ENCODE measurements around the gene MTHFR.

DNA sequence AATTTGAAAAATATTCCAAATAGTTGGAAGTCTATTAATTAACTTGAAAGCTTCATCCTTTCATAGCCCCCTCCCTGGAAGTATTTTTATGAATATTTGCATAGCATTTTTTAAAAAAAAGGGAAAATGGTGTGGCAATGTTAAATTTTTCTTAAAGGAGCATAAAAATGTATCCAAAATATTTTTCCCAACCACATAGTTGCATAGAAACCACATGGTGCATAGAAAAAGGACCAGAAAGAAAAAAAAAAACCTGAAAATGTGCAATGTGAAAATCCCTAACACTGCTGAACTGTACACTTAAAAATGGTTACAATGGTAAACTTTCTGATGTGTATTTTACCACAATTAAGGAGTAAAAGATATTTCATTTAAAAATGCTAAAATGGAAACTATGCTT, 35.8 kb downstream of the MTHFR start:
- TF ChIP-seq GATA2 (IDR thresholded peaks at IDR 0.05; ENCODE audit: low read depth, low read length) = no peak
- TF ChIP-seq GATA3 (IDR thresholded peaks at IDR 0.05; ENCODE audit: low read depth, low read length) = no peak
